Mesenchymal stem cell (in vitro differentiated cells and primary cell): ENCODE results near the gene B3GAT3.

Source experiments
- DNase-seq: peaks from one replicate; pipeline ENCODE4 v3.0.0-alpha.2; 2013
- H2AFZ ChIP-seq: one replicate; pipeline ENCODE4 v1.6.1; 2013; ENCODE audit warnings: low read depth, mild to moderate bottlenecking, control low read depth, inconsistent platforms, low read length, moderate library complexity
- H2AK5ac ChIP-seq: 2 replicates; pipeline ENCODE4 v1.6.1; 2013; ENCODE audit warnings: low read length, moderate library complexity, mild to moderate bottlenecking, inconsistent platforms; ENCODE audit not compliant: severe bottlenecking
- H2BK120ac ChIP-seq: one replicate; pipeline ENCODE4 v1.6.1; 2013; ENCODE audit warnings: low read depth, mild to moderate bottlenecking, inconsistent platforms, low read length, moderate library complexity
- H2BK12ac ChIP-seq, 2 experiments: one replicate each; pipeline ENCODE4 v1.6.1; 2013; ENCODE audit warnings: inconsistent platforms in 2 of 2, low read length in 2 of 2, mild to moderate bottlenecking in 2 of 2, moderate library complexity in 2 of 2, control low read depth in 1 of 2
- H2BK15ac ChIP-seq: one replicate; pipeline ENCODE4 v1.6.1; 2013; ENCODE audit warnings: mild to moderate bottlenecking, low read depth, inconsistent platforms; ENCODE audit not compliant: poor library complexity, severe bottlenecking
- H2BK5ac ChIP-seq: 2 replicates; pipeline ENCODE4 v1.6.1; 2013; ENCODE audit warnings: low read depth, mild to moderate bottlenecking, low read length, control low read depth, inconsistent platforms; ENCODE audit not compliant: poor library complexity, severe bottlenecking
- H3K14ac ChIP-seq, 2 experiments: one replicate each; pipeline ENCODE4 v1.6.1; 2013; ENCODE audit warnings: inconsistent platforms in 2 of 2, low read length in 2 of 2, control low read depth in 1 of 2, mild to moderate bottlenecking in 1 of 2, moderate library complexity in 1 of 2
- H3K18ac ChIP-seq, 2 experiments: one replicate each; pipeline ENCODE4 v1.6.1; 2013; ENCODE audit warnings: inconsistent platforms in 2 of 2, low read length in 2 of 2, control low read depth in 1 of 2, low read depth in 1 of 2, mild to moderate bottlenecking in 1 of 2
- H3K23ac ChIP-seq, 2 experiments: one replicate each; pipeline ENCODE4 v1.6.1; 2013; ENCODE audit warnings: inconsistent platforms in 2 of 2, low read length in 2 of 2, mild to moderate bottlenecking in 2 of 2, moderate library complexity in 2 of 2, control low read depth in 1 of 2
- H3K27ac ChIP-seq: 2 replicates; pipeline ENCODE4 v1.5.1; 2013; ENCODE audit warnings: mild to moderate bottlenecking, moderate library complexity, low read length, control low read depth, inconsistent platforms; ENCODE audit not compliant: poor library complexity, severe bottlenecking
- H3K27me3 ChIP-seq, 2 experiments: 2 replicates each; pipeline versions ENCODE4 v1.6.1 to v1.7.0; 2013; ENCODE audit warnings: low read length in 2 of 2, mild to moderate bottlenecking in 2 of 2, moderate library complexity in 2 of 2, control low read depth in 1 of 2, inconsistent platforms in 1 of 2; ENCODE audit not compliant: control insufficient read depth in 1 of 2, insufficient read depth in 1 of 2
- H3K36me3 ChIP-seq, 2 experiments: 2 replicates each; pipeline versions ENCODE4 v1.6.1 to v1.7.0; 2013; ENCODE audit warnings: low read length in 2 of 2, control low read depth in 1 of 2, inconsistent platforms in 1 of 2, low read depth in 1 of 2, mild to moderate bottlenecking in 1 of 2; ENCODE audit not compliant: insufficient read depth in 2 of 2, control insufficient read depth in 1 of 2
- H3K4ac ChIP-seq, 2 experiments: one replicate each; pipeline ENCODE4 v1.6.1; 2013; ENCODE audit warnings: inconsistent platforms in 2 of 2, low read length in 2 of 2, mild to moderate bottlenecking in 2 of 2, moderate library complexity in 2 of 2, control low read depth in 1 of 2, low read depth in 1 of 2
- H3K4me1 ChIP-seq: 2 replicates; pipeline ENCODE4 v1.6.1; 2013; ENCODE audit warnings: low read depth, low read length, control low read depth; ENCODE audit not compliant: control insufficient read depth, insufficient read depth
- H3K4me2 ChIP-seq: 2 replicates; pipeline ENCODE4 v1.6.1; 2013; ENCODE audit warnings: low read length, mild to moderate bottlenecking, inconsistent platforms; ENCODE audit not compliant: poor library complexity, severe bottlenecking
- H3K4me3 ChIP-seq, 2 experiments: 2 replicates each; pipeline versions ENCODE4 v1.5.1 to v1.7.0; 2013; ENCODE audit warnings: low read length in 2 of 2, mild to moderate bottlenecking in 2 of 2, control low read depth in 1 of 2, low read depth in 1 of 2; ENCODE audit not compliant: insufficient read depth in 1 of 2
- H3K79me1 ChIP-seq: replicated peaks from 2 replicates; pipeline ENCODE4 v1.6.1; 2013; ENCODE audit warnings: mild to moderate bottlenecking, control low read depth, low read length, inconsistent platforms; ENCODE audit not compliant: poor library complexity, severe bottlenecking
- H3K9ac ChIP-seq: 2 replicates; pipeline ENCODE4 v1.7.0; 2013; ENCODE audit warnings: mild to moderate bottlenecking, low read length, moderate library complexity
- H3K9me3 ChIP-seq: 2 replicates; pipeline ENCODE4 v1.7.0; 2013; ENCODE audit warnings: mild to moderate bottlenecking, low read length; ENCODE audit not compliant: control insufficient read depth
- H4K8ac ChIP-seq: one replicate; pipeline ENCODE4 v1.6.1; 2013; ENCODE audit warnings: inconsistent platforms, mild to moderate bottlenecking, low read length, moderate library complexity
- H4K91ac ChIP-seq: one replicate; pipeline ENCODE4 v1.6.1; 2013; ENCODE audit warnings: mild to moderate bottlenecking, low read length, inconsistent platforms
- WGBS: methylation state at CpG from one replicate; pipeline ENCODE4 v1.1.7; 2013; ENCODE audit warnings: mixed read lengths; 5-methylcytosine and 5-hydroxymethylcytosine counted together

The B3GAT3 gene

GRCh38 chr11:62575837-62576236 lies 45.9 kb downstream of the B3GAT3 start:
- Histone ChIP-seq H4K91ac (peak overlapping the region; percentile 98), H3K4me3 (peak overlapping the region in 1 of 2 experiments; percentile 91), H2AK5ac (no peak overlapping the region), H3K9me3 (no peaks in the 10 kb centered on the region), H3K27me3 (no peaks in the 10 kb centered on the region), H2AFZ (no peak overlapping the region), H3K23ac (no peak overlapping the region), H4K8ac (peak overlapping the region; percentile 94), H3K36me3 (peaks cover 44 to 60% of the 10 kb centered on the region in 2 experiments), H2BK5ac (no peak overlapping the region), H3K79me1 (peaks cover 13% of the 10 kb centered on the region), H2BK15ac (no peak overlapping the region), H3K14ac (no peak overlapping the region), H3K9ac (peak overlapping the region; percentile 98), H3K18ac (peak overlapping the region in 1 of 2 experiments; percentile 79), H2BK120ac (no peak overlapping the region), H2BK12ac (no peak overlapping the region), H3K4me2 (no peak overlapping the region), H3K4ac (peak overlapping the region in 1 of 2 experiments; percentile 41), H3K27ac (no peak overlapping the region), H3K4me1 (peaks cover 26% of the 10 kb centered on the region)
- 95% methylated on average over 14 of the region's 14 CpGs for WGBS
- DNase-seq = no peak

- H3K9ac ChIP-seq = peak overlapping the region; percentile 98
- WGBS = 78% methylated on average over 17 of the region's 17 CpGs
Measured at GRCh38 chr11:62575156-62575555, 46.6 kb downstream of the B3GAT3 start.

DNA sequence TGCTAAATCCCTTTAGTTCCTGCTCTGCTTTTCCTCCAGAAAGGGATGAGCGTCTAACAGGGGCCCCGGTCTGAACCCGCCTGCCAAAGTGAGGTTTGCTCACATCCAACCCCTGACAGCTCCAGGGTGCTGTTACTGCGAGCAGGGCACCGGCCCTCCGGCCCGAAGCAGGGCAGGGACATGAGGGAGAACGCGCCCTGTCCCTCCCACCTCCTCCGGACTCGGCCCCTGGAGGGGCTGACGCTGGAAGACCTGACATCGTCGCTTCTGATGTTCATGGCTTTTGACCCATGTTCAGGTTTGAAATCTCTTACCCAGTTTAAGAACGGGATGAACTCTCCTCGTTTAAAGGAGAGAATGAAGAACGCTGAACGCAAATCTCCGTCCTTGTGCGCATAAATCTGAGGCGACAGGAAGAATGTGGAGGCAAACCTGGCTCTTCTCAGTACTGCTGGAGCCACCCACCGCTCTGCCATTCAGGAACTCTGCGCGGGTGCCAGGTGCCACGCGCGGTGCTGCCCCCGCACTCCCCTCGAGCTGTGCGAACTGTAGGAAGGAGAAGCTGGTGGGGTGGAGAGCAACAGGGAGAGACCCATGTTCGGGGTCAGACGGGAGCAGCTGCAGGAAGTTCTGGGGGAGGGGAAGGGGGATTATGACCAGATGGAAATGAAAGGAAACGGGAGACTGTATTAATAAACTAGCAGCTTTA lies 47.3 kb downstream of the B3GAT3 start:
- H3K18ac ChIP-seq = peak overlapping the region; percentile 86 to 99
- H3K23ac ChIP-seq = peak overlapping the region in 1 of 2 experiments; percentile 85
- peak overlapping the region; percentile 83 for H2AK5ac ChIP-seq
- peak overlapping the region; percentile 60 for H2BK15ac ChIP-seq
- H3K14ac ChIP-seq = peak overlapping the region; percentile 22 to 96
- DNase-seq = no peak
- H3K4me3 ChIP-seq = peak overlapping the region; percentile 70 to 91
- H3K4ac ChIP-seq = peak overlapping the region; percentile 94 to 98
- H2BK5ac ChIP-seq = peak overlapping the region; percentile 91
- peaks cover 52 to 68% of the 10 kb centered on the region in 2 experiments for H3K36me3 ChIP-seq
- peak overlapping the region; percentile 98 for H3K9ac ChIP-seq
- no peak overlapping the region for H2AFZ ChIP-seq
- H3K79me1 ChIP-seq = peaks cover 13% of the 10 kb centered on the region
- H4K91ac ChIP-seq = peak overlapping the region; percentile 95
- peak overlapping the region in 1 of 2 experiments; percentile 76 for H2BK12ac ChIP-seq
- H3K4me1 ChIP-seq = peaks cover 26% of the 10 kb centered on the region
- H2BK120ac ChIP-seq = peak overlapping the region; percentile 80
- H3K27me3 ChIP-seq = no peaks in the 10 kb centered on the region
- no peaks in the 10 kb centered on the region for H3K9me3 ChIP-seq
- WGBS = 3% methylated on average over 33 of the region's 33 CpGs
- H3K27ac ChIP-seq = peak overlapping the region; percentile 95
- H3K4me2 ChIP-seq = peak overlapping the region; percentile 81
- peak overlapping the region; percentile 96 for H4K8ac ChIP-seq

More at GRCh38 chr11:62575156-62575555, 46.6 kb downstream of the B3GAT3 start:
- peak overlapping the region; percentile 98 for H4K91ac ChIP-seq
- H3K23ac ChIP-seq = peak overlapping the region in 1 of 2 experiments; percentile 94
- peaks cover 26% of the 10 kb centered on the region for H3K4me1 ChIP-seq
- peak overlapping the region; percentile 95 for H3K27ac ChIP-seq
- peak overlapping the region; percentile 81 for H3K4me2 ChIP-seq
- peak overlapping the region; percentile 76 to 97 for H3K4ac ChIP-seq
- peak overlapping the region; percentile 79 to 86 for H3K18ac ChIP-seq
- H3K4me3 ChIP-seq = peak overlapping the region; percentile 70 to 91
- peak overlapping the region in 1 of 2 experiments; percentile 84 for H3K14ac ChIP-seq
- H3K9me3 ChIP-seq = no peaks in the 10 kb centered on the region
- H3K79me1 ChIP-seq = peaks cover 13% of the 10 kb centered on the region
- no peak overlapping the region for H2AFZ ChIP-seq
- peaks cover 49 to 64% of the 10 kb centered on the region in 2 experiments for H3K36me3 ChIP-seq
- no peaks in the 10 kb centered on the region for H3K27me3 ChIP-seq
- no peak overlapping the region for H2BK5ac ChIP-seq
- H2BK120ac ChIP-seq = peak overlapping the region; percentile 55
- no peak for DNase-seq
- peak overlapping the region; percentile 55 for H2BK15ac ChIP-seq
- peak overlapping the region; percentile 94 for H4K8ac ChIP-seq
- H2BK12ac ChIP-seq = peak overlapping the region; percentile 40 to 59
- peak overlapping the region; percentile 95 for H2AK5ac ChIP-seq
